ENCODE measurements around the gene SUGCT.

The SUGCT gene

GRCh38 chr7:40316176-40316575, 181.4 kb downstream of the SUGCT start:
- DNase-seq (ENCODE audit: low read depth in 1 of 2, low spot score in 1 of 2) = no peak

- DNase-seq (ENCODE audit: low read depth in 1 of 2, low spot score in 1 of 2) = no peak
Observed at GRCh38 chr7:40324914-40325313, 190.1 kb downstream of the SUGCT start.

- DNase-seq (ENCODE audit: low read depth in 1 of 2, low spot score in 1 of 2) = no peak
Observed at GRCh38 chr7:40327113-40327512, 192.3 kb downstream of the SUGCT start.

GRCh38 chr7:40327873-40328272, 193.1 kb downstream of the SUGCT start:
- no peak for DNase-seq (ENCODE audit: low read depth in 1 of 2, low spot score in 1 of 2)

- DNase-seq (ENCODE audit: low read depth in 1 of 2, low spot score in 1 of 2) = no peak
Observed at GRCh38 chr7:40329601-40330153, 194.9 kb downstream of the SUGCT start.

GRCh38 chr7:40330408-40330807, 195.6 kb downstream of the SUGCT start:
- DNase-seq (ENCODE audit: low read depth in 1 of 2, low spot score in 1 of 2) = no peak

- DNase-seq (ENCODE audit: low read depth in 1 of 2, low spot score in 1 of 2) = no peak
Observed at GRCh38 chr7:40331915-40332314, 197.1 kb downstream of the SUGCT start.

GRCh38 chr7:40332516-40332915, 197.7 kb downstream of the SUGCT start:
- DNase-seq (ENCODE audit: low read depth in 1 of 2, low spot score in 1 of 2) = no peak

GRCh38 chr7:40341836-40342235, 207.0 kb downstream of the SUGCT start:
- DNase-seq (ENCODE audit: low read depth in 1 of 2, low spot score in 1 of 2) = no peak

- no peak for DNase-seq (ENCODE audit: low read depth in 1 of 2, low spot score in 1 of 2)
Observed at GRCh38 chr7:40346554-40346953, 211.7 kb downstream of the SUGCT start.

- no peak for DNase-seq (ENCODE audit: low read depth in 1 of 2, low spot score in 1 of 2)
Observed at GRCh38 chr7:40348126-40348728, 213.4 kb downstream of the SUGCT start.

- DNase-seq (ENCODE audit: low read depth in 1 of 2, low spot score in 1 of 2) = no peak
Observed at GRCh38 chr7:40350100-40350499, 215.3 kb downstream of the SUGCT start.

- DNase-seq (ENCODE audit: low read depth in 1 of 2, low spot score in 1 of 2) = no peak
Observed at GRCh38 chr7:40354711-40355110, 219.9 kb downstream of the SUGCT start.

GRCh38 chr7:40356312-40356711, 221.5 kb downstream of the SUGCT start:
- no peak for DNase-seq (ENCODE audit: low read depth in 1 of 2, low spot score in 1 of 2)

GRCh38 chr7:40356871-40357709, 222.3 kb downstream of the SUGCT start:
- DNase-seq (ENCODE audit: low read depth in 1 of 2, low spot score in 1 of 2) = no peak

- DNase-seq (ENCODE audit: low read depth in 1 of 2, low spot score in 1 of 2) = no peak
Observed at GRCh38 chr7:40369641-40370277, 235.0 kb downstream of the SUGCT start.

GRCh38 chr7:40371806-40372440, 237.1 kb downstream of the SUGCT start:
- DNase-seq (ENCODE audit: low read depth in 1 of 2, low spot score in 1 of 2) = no peak

- DNase-seq (ENCODE audit: low read depth in 1 of 2, low spot score in 1 of 2) = no peak
Observed at GRCh38 chr7:40374575-40374974, 239.8 kb downstream of the SUGCT start.

- DNase-seq (ENCODE audit: low read depth in 1 of 2, low spot score in 1 of 2) = no peak
Observed at GRCh38 chr7:40380111-40380510, 245.3 kb downstream of the SUGCT start.

GRCh38 chr7:40382145-40382544, 247.3 kb downstream of the SUGCT start:
- no peak for DNase-seq (ENCODE audit: low read depth in 1 of 2, low spot score in 1 of 2)

GRCh38 chr7:40393660-40394059, 258.9 kb downstream of the SUGCT start:
- no peak for DNase-seq (ENCODE audit: low read depth in 1 of 2, low spot score in 1 of 2)
